Measurements from ENCODE around the gene DDX51.

DNA sequence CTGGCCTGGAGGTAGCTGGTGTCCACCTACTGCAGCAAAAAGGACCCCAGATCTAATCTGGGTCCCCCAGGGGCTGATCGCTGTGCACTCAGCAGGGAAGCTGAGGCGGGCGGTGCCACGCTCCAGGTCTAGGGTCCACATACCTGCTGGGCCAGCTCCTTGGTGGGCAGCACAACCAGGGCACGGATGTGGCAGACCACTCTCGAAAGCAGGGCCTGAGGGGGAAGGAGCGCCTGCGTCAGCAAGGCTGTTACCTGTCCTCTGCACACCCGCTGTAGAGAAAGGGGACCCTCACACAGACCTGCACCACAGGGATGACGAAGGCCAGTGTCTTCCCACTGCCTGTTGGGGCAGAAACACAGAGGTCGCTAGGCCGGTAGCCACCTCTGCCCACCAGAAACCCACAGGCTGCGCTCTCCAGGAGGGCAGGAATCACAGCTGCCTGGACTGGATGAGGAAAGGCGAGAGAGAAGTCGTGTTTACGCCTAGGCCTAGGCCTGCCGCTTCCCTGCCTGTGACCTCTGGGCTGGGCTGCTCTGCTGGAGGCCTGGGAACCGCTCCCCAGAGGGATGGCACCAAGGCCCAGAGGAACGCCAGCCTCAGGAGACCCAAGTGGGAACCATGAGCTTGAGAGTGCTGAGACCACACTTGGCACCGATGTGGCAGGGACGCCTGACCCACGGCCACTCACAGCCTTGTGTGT lies 2.0 kb downstream of the DDX51 start:
- TF ChIP-seq, protein P1, sequence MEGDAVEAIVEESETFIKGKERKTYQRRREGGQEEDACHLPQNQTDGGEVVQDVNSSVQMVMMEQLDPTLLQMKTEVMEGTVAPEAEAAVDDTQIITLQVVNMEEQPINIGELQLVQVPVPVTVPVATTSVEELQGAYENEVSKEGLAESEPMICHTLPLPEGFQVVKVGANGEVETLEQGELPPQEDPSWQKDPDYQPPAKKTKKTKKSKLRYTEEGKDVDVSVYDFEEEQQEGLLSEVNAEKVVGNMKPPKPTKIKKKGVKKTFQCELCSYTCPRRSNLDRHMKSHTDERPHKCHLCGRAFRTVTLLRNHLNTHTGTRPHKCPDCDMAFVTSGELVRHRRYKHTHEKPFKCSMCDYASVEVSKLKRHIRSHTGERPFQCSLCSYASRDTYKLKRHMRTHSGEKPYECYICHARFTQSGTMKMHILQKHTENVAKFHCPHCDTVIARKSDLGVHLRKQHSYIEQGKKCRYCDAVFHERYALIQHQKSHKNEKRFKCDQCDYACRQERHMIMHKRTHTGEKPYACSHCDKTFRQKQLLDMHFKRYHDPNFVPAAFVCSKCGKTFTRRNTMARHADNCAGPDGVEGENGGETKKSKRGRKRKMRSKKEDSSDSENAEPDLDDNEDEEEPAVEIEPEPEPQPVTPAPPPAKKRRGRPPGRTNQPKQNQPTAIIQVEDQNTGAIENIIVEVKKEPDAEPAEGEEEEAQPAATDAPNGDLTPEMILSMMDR (conservative IDR thresholded peaks at IDR 0.05) = no peak
- no peak for TF ChIP-seq ZFX (IDR thresholded peaks at IDR 0.05)
